Esophagus squamous epithelium (tissue), 5 donors: ENCODE results near the gene ODF2L. TPM values are rescaled to one million over a fixed set of nuclear protein-coding genes. Genes with fewer than 3 reads are reported as not detected.

Source experiments
- DNase-seq: peaks from one replicate; lab custom pipeline; 2025; lab: John Stamatoyannopoulos, UW
- H3K27ac ChIP-seq, 4 donors: fragments of 200-600 bp; sonication (generic); one replicate each; pipeline ENCODE4 v1.5.1; 2016 to 2019; ENCODE audit warnings: mild to moderate bottlenecking in 1 of 4
- H3K27me3 ChIP-seq, 4 donors: fragments of 200-600 bp; sonication (generic); 1 replicate in 3 of 4; 2 replicates in 1 of 4; pipeline versions ENCODE4 v1.5.1 to v1.6.0; 2017 to 2021; ENCODE audit warnings: antibody characterized with exemption in 1 of 4
- H3K36me3 ChIP-seq, 3 donors: fragments of 200-600 bp; sonication (generic); one replicate each; pipeline ENCODE4 v1.5.1; 2016 to 2019
- H3K4me1 ChIP-seq, 3 donors: fragments of 200-600 bp; sonication (generic); one replicate each; pipeline ENCODE4 v1.5.1; 2017 to 2019
- H3K4me3 ChIP-seq, 4 donors: fragments of 200-600 bp; sonication (generic); 1 replicate in 3 of 4; 2 replicates in 1 of 4; pipeline ENCODE4 v1.5.1; 2016 to 2019; ENCODE audit warnings: mild to moderate bottlenecking in 2 of 4, moderate library complexity in 1 of 4
- H3K9me3 ChIP-seq, 3 donors: fragments of 200-600 bp; sonication (generic); one replicate each; pipeline ENCODE4 v1.5.1; 2016 to 2019
- POLR2A ChIP-seq, 4 donors: fragments of 450-650 bp; IDR thresholded peaks; one replicate each; pipeline ENCODE4 v1.6.1; 2017; ENCODE audit warnings: antibody characterized with exemption in 4 of 4, mild to moderate bottlenecking in 4 of 4, moderate library complexity in 3 of 4
- WGBS, 2 donors: methylation state at CpG; one replicate each; pipeline ENCODE4 v1.1.5; 2018; 5-methylcytosine and 5-hydroxymethylcytosine counted together
- intact Hi-C: fragments of 100-400 bp; cut with DNase I; formaldehyde crosslinking; loops from one replicate; pipeline ENCODE4 v1.15.0; 2022
- small RNA-seq, 4 donors: library from RNA; depleted of rRNA; stranded (forward); fragments of <200 nt; gene quantifications; one replicate each; pipeline ENCODE3, GENCODE V24; 2016
- total RNA-seq, 4 donors: library from RNA; depleted of rRNA; stranded (reverse); fragments of >200 nt; gene quantifications; one replicate each; pipeline ENCODE4 v1.1.0, GENCODE V29; 2016
- donor health status: DM: yes; HTN: yes; CAD: no.

Gene ODF2L
- total RNA-seq, 4 donors from 2014 or later: 20.9 to 37.1 (median 26.2) TPM

GRCh38 chr1:86303041-86303690 is 93.0 kb downstream of the ODF2L start:
- H3K27ac ChIP-seq: no peak overlapping the region
- TF ChIP-seq POLR2A (IDR thresholded peaks at IDR 0.05): no peak
- H3K9me3 ChIP-seq: no peaks in the 10 kb centered on the region
- WGBS, 2 donors: 67 to 86% methylated on average over 1 of the region's 1 CpG
- no peak overlapping the region for H3K4me3 ChIP-seq
- no peaks in the 10 kb centered on the region for H3K27me3 ChIP-seq
- DNase-seq: no peak
- intact Hi-C loops: no loop called here
- H3K4me1 ChIP-seq: no peaks in the 10 kb centered on the region
- no peaks in the 10 kb centered on the region for H3K36me3 ChIP-seq

Small RNAs within 50 kb of the gene (small RNA-seq; reads per million reads assigned to genes)
- gene MIR7856: 0 to 0.14 (median 0) reads per million in 4 donors

Other genes starting within 250 kb of the ODF2L start
- under 1 TPM in 2 of 4 donors, not detected in 2; 0.15 to 0.38 TPM for gene COL24A1, start 239.6 kb downstream of the ODF2L start, total RNA-seq
- gene CLCA2, start 27.8 kb upstream of the ODF2L start, total RNA-seq: 100 to 1,000 TPM; 113 to 422 (median 258) TPM
- not detected for gene CLCA1, start 72.6 kb upstream of the ODF2L start, total RNA-seq
- gene CLCA4, start 150.8 kb upstream of the ODF2L start, total RNA-seq: 100 to 1,000 TPM; 135 to 639 (median 439) TPM